GM11168 (cell line): ENCODE data around the gene ABR.
"Not testable (repeated sequence)": the region's sequence is repeated elsewhere in the genome, so short reads cannot be mapped to it uniquely, and the experiment has no call there.

Experiments
- in situ Hi-C: fragments of 300-500 bp; cut with MboI; formaldehyde crosslinking; loops from one replicate; pipeline ENCODE4 v1.12.0; 2022; ENCODE audit warnings: low sequenced_read_pairs; ENCODE audit not compliant: unreplicated experiment

Gene ABR

GRCh38 chr17:1002771-1003555 lies 176.8 kb downstream of the ABR start:
- in situ Hi-C loops, result no loop called here

GRCh38 chr17:1002412-1002753 lies 177.4 kb downstream of the ABR start:
- in situ Hi-C loops, result no loop called here

- in situ Hi-C loops, result no loop called here
These were observed 178.0 kb downstream of the ABR start for GRCh38 chr17:1001640-1002411.

- in situ Hi-C loops, result no loop called here
These were observed 179.0 kb downstream of the ABR start for GRCh38 chr17:1000597-1001461.

- in situ Hi-C loops, result no loop called here
These were observed 181.7 kb downstream of the ABR start for GRCh38 chr17:998111-998510.

- in situ Hi-C loops, result no loop called here
These were observed 183.0 kb downstream of the ABR start, which contains the start of gene TIMM22 for GRCh38 chr17:996554-997344. TSS of gene TIMM22 (plus strand) at chr17:997129. CDS start at chr17:997143, 14 bp downstream.

GRCh38 chr17:995324-995723 lies 184.5 kb downstream of the ABR start:
- in situ Hi-C loops, result not testable (repeated sequence)

GRCh38 chr17:992933-993332 lies 186.8 kb downstream of the ABR start:
- in situ Hi-C loops, result no loop called here

GRCh38 chr17:988561-988960 lies 191.2 kb downstream of the ABR start:
- in situ Hi-C loops, result loop anchor here (10.0 kb wide), 1 partner anchor 194 kb away; no protein-coding TSS in a partner anchor

- in situ Hi-C loops, result loop anchor here (10.0 kb wide), 1 partner anchor 193 kb away; no protein-coding TSS in a partner anchor
These were observed 191.8 kb downstream of the ABR start for GRCh38 chr17:987931-988330.

GRCh38 chr17:986322-986929 lies 193.4 kb downstream of the ABR start:
- in situ Hi-C loops, result loop anchor here (10.0 kb wide), 1 partner anchor 192 kb away; no protein-coding TSS in a partner anchor

- in situ Hi-C loops, result loop anchor here (10.0 kb wide), 1 partner anchor 189 kb away; no protein-coding TSS in a partner anchor
These were observed 195.9 kb downstream of the ABR start for GRCh38 chr17:983921-984320.

GRCh38 chr17:981292-981658 lies 198.5 kb downstream of the ABR start:
- in situ Hi-C loops, result loop anchor here (10.0 kb wide), 1 partner anchor 186 kb away; no protein-coding TSS in a partner anchor

- in situ Hi-C loops, result loop anchor here (10.0 kb wide), 1 partner anchor 186 kb away; no protein-coding TSS in a partner anchor
These were observed 199.1 kb downstream of the ABR start for GRCh38 chr17:980406-981291.

- in situ Hi-C loops, result loop anchor here (10.0 kb wide), 1 partner anchor 185 kb away; no protein-coding TSS in a partner anchor
These were observed 200.0 kb downstream of the ABR start, which contains the start of gene NXN for GRCh38 chr17:979539-980405. TSS of gene NXN (minus strand) at chr17:979776.

- in situ Hi-C loops, result no loop called here
These were observed 200.6 kb downstream of the ABR start for GRCh38 chr17:979212-979538.
